Testis (tissue), 2 donors: ENCODE measurements around the gene HYAL1.

Source experiments
- POLR2A ChIP-seq: fragments of 450-650 bp; IDR thresholded peaks from one replicate; pipeline ENCODE4 v1.6.1; 2017; ENCODE audit warnings: antibody characterized with exemption, mild to moderate bottlenecking, moderate library complexity
- TF ChIP-seq, protein P1 (sequence below), 3 experiments: fragments of 450-650 bp in 2 of 3; fragments of 200-600 bp in 1 of 3; sonication (generic) in 1 of 3; IDR thresholded peaks; one replicate each; pipeline ENCODE4 v1.5.1; 2016 to 2019; ENCODE audit warnings: antibody characterized with exemption in 3 of 3, mild to moderate bottlenecking in 2 of 3, moderate library complexity in 1 of 3

- TF ChIP-seq POLR2A: no peak
- TF ChIP-seq, protein P1, sequence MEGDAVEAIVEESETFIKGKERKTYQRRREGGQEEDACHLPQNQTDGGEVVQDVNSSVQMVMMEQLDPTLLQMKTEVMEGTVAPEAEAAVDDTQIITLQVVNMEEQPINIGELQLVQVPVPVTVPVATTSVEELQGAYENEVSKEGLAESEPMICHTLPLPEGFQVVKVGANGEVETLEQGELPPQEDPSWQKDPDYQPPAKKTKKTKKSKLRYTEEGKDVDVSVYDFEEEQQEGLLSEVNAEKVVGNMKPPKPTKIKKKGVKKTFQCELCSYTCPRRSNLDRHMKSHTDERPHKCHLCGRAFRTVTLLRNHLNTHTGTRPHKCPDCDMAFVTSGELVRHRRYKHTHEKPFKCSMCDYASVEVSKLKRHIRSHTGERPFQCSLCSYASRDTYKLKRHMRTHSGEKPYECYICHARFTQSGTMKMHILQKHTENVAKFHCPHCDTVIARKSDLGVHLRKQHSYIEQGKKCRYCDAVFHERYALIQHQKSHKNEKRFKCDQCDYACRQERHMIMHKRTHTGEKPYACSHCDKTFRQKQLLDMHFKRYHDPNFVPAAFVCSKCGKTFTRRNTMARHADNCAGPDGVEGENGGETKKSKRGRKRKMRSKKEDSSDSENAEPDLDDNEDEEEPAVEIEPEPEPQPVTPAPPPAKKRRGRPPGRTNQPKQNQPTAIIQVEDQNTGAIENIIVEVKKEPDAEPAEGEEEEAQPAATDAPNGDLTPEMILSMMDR (IDR thresholded peaks at IDR 0.05): no peak
Observed at GRCh38 chr3:50333744-50334328, 30.5 kb upstream of the HYAL1 start.
